GM21423 (cell line): ENCODE data around the gene TCEAL4.
"Not testable (repeated sequence)": the region's sequence is repeated elsewhere in the genome, so short reads cannot be mapped to it uniquely, and the experiment has no call there.

ENCODE experiments used
- ATAC-seq: cut with Tn5 transposase; IDR thresholded peaks from one replicate; pipeline ENCODE4 v1.9.1; 2021; ENCODE audit warnings: mild to moderate bottlenecking, moderate library complexity; ENCODE audit not compliant: unreplicated experiment

Gene TCEAL4

GRCh38 chrX:103586659-103587058 lies 1.3 kb downstream of the TCEAL4 start:
- ATAC-seq: no peak

GRCh38 chrX:103592295-103592694 lies 7.0 kb downstream of the TCEAL4 start:
- not testable (repeated sequence) for ATAC-seq

DNA sequence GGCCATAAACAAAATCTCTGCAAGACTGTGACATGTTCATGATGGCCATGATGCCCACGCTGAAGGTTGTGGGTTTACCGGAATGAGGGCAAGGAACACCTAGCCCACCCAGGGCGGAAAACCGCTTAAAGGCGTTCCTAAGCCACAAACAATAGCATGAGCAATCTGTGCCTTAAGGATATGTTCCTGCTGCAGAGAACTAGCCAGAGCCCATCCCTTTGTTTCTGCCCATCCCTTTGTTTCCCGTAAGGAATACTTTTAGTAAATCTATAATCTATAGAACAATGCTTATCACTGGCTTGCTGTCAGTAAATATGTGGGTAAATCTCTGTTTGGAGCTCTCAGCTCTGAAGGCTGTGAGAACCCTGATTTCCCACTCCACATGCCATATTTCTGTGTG lies 9.9 kb downstream of the TCEAL4 start:
- ATAC-seq: not testable (repeated sequence)

- ATAC-seq: peak; percentile 76
These were observed 22.3 kb downstream of the TCEAL4 start, which contains the start of gene TCEAL3 for GRCh38 chrX:103607364-103608305. Gene TCEAL3 (plus strand): TSS chrX:103607963. CDS start chrX:103609065, 1,102 bp downstream.

GRCh38 chrX:103608306-103608963 lies 23.1 kb downstream of the TCEAL4 start:
- peak; percentile 19 for ATAC-seq

- no peak for ATAC-seq
These were observed 25.0 kb downstream of the TCEAL4 start for GRCh38 chrX:103610282-103610681.

GRCh38 chrX:103613362-103613890 lies 28.1 kb downstream of the TCEAL4 start:
- no peak for ATAC-seq

GRCh38 chrX:103614999-103615398 lies 29.7 kb downstream of the TCEAL4 start:
- no peak for ATAC-seq

GRCh38 chrX:103615781-103616371 lies 30.6 kb downstream of the TCEAL4 start:
- ATAC-seq: no peak

GRCh38 chrX:103616676-103617186 lies 31.4 kb downstream of the TCEAL4 start:
- no peak for ATAC-seq

GRCh38 chrX:103624111-103624510 lies 38.8 kb downstream of the TCEAL4 start:
- ATAC-seq: no peak

- ATAC-seq: no peak
These were observed 41.5 kb downstream of the TCEAL4 start for GRCh38 chrX:103626855-103627254.

GRCh38 chrX:103628386-103629317 lies 43.3 kb downstream of the TCEAL4 start, which contains the start of gene TCEAL1:
Gene TCEAL1 (plus strand): TSS chrX:103628975. CDS start chrX:103629917, 942 bp downstream.
- ATAC-seq: peak; percentile 60

GRCh38 chrX:103629318-103630170 lies 44.2 kb downstream of the TCEAL4 start:
- peak; percentile 30 for ATAC-seq

GRCh38 chrX:103630171-103630511 lies 44.8 kb downstream of the TCEAL4 start:
- peak; percentile 14 for ATAC-seq

DNA sequence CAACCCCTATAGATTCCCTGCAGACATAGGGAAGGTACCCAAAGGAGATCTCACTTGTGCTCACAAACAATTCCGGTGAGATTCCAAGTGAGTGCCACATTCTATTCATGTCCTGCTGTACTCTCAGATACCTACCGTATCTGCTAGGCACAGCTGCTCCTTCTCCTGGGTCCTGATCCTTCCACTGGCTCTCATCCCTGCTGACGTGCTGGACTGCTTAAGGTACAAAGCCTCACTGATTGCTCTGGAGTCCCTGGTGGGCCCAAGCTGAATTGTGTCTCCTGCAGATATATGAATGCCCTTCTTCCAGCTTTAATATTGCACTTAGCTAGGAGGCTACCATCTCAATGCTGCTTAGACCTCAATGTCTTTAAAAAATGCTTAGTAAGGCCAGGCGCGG lies 45.8 kb downstream of the TCEAL4 start:
- no peak for ATAC-seq

GRCh38 chrX:103635436-103635835 lies 50.1 kb downstream of the TCEAL4 start:
- ATAC-seq: no peak
